Stimulated activated naive CD4-positive, alpha-beta T cell treated with Interleukin-2 at 50 U/mL for 16 hours (primary cell): ENCODE measurements around the gene CENPF.

Experiments used
- DNase-seq: peaks from one replicate; lab custom pipeline; 2025; lab: John Stamatoyannopoulos, UW

Gene CENPF

DNA sequence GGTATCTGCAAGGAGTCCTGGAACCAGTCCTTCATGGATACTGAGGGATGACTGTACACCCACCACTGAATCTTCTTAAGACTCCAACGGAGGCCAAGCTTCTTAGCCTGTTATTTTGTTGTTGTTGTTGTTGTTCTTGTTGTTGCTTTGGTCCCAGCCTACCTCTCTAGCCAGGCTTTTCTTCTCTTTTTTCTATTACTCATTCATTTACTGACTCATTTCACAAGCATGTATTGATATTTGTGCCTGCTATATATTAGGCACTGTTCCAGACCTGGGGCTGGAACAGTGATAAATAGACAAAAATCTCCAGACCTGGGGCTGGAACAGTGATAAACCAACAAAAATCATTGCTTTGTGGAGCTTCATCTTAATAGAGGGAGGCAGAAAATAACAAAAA, 20.4 kb downstream of the CENPF start:
- DNase-seq: no peak

DNA sequence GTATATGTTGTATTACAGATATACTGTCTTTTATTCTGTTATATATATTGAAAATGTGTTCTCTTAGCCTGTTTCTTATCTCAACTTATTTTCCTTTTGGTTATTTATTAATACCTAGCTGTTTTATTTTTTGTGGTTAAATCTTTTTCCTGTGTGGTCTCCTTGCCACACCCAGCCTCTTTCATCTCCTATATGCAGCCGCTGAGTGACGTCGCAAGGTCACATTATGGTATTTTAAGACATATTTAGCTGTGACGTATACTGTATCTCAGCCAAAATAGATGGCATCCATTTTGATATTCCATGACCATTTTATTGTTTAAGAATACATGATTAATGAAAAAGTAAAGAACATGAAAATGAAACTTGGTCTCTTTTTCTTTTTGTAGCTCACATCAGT, 29.1 kb downstream of the CENPF start:
- DNase-seq: no peak

DNA sequence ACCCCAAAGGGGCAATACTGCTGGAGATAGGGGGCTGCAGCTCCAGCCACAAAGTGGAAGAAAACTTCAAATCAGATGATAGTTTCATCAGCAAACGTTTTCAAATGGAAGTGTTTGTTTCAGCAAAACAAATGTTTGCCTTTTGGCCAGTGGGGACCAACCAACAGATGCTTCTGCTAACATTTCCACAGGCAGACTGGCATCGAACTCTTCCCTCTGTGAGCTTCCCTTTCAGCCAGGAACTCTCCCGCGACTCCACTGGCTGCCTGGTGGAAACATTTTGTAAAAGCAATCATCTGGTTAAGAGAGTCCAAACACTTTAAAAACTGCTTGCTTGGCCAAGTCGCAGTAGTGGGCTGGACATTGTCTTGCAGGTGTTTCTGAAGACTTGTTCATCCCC, 30.7 kb downstream of the CENPF start:
- DNase-seq: no peak

DNA sequence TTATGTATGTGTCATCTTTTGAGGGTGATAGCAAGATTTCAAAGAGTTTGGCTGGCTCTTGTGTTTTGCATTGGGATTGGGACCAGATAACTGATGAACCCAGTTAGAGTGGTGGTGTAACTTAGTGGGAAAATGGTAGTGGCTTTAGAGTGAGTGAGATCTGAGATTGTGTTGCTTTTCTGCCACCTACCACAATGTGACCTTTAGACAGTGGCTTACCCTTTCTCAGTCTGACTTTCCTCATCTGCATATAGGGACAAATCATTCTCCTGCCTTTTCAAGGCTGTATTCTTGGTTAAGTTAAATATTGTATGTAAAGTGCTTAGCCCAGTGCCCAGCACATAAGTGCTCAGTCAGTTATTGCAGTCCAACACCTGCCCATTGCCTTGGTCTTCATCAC, 31.3 kb downstream of the CENPF start:
- DNase-seq: no peak

DNA sequence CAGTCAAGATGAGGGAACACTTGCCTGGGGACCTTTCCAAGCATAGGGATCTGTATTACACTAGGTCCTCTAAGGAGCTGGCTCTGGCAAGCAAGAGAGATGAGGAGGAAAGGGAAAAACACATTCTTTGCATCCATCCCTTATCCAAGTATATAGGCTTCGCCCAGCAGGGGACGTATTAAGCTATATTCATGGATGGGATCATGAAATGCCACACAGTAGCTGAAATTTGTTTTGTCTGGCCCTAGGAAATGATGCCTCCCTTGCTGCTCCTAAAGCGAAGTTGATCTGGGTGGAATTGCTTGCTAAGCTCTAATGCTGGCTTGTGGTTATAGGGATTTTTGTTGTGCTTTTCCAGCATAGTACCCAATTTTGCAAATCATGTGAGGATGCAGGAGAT, 32.1 kb downstream of the CENPF start:
- no peak for DNase-seq

DNA sequence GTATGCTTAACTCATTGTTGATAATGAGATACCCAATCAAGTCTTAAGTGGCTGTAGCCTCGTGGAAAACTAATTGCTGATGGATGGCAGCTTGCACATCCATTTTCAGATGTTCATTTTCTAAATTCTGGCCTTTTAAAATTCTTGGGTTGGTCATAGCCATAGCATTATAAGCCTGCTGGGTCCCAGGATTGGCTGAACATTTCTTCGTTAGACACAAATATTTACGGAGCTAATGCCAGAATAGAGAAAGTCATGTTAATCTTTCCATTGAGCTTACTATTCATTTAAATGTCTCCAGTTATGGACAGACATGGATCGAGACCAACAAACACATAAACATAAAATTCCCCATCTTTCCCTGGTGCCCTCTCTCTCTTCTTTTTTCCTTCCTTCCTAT, 32.5 kb downstream of the CENPF start:
- DNase-seq: no peak

DNA sequence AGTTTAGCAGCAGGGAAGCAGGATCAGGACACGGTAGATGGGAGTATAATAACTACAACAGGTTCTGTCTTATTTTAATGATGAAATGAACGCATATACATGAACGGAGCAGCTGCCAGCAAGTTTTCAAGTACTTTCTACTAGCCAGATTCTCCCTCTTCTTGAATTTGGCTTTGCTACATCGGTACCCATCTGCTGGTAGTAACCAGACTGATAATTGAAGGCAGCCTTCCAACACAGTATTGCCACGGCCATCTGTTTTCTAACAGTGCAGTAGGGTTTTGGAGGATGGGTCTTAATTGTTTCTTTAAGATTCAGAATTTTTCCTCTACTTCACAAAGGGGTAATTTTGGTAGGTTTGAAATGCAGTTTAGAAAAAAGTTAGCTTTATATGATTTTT, 33.4 kb downstream of the CENPF start:
- no peak for DNase-seq

DNA sequence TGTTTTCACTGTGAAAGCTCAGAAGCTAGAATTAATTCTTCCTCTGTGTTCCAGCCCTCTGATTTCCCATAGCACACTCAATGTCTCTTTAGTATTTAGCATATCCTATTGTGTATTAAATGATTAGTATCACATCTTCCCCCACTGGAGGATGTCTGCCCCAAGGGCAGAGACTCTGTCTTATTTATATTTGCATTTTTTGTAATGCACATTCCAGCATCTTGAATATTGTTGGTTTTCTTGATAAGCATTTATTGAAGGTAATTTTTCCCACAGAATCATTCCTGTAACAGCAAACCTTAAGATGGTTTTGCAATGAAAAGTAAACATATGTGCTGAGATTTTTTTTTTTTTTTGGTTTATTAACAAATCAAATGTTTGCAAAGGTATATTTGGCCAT, 34.1 kb downstream of the CENPF start:
- no peak for DNase-seq

DNA sequence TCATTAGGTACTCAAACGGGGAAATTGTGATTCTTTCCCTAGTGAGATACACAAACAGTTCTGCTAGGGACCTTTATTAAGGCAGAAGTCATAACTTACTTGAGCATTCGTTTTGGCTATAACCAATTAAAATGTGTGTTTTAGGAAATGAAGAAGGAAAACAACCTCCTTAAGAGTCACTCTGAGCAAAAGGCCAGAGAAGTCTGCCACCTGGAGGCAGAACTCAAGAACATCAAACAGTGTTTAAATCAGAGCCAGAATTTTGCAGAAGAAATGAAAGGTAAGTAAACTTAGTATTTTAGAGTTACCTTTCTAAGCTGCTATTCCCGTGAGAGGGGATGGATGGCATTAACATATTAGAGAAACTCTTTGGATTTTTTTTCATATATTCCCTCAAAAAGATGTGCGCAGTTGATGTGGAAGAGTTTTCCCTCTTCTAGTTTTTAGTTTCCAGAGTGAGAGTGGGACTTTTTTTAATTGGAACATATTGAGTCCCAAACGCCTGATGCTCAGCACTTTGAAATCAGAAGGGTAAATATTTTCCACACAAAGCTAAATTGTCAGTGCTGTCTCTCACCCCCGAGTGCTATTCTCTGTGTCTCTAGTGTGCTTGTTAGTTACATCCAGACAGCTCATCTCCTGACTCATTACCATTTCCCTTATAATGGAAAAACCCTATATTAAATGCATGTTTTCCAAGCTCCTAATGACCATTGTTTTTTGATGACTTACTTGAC, 34.9 kb downstream of the CENPF start:
- DNase-seq: no peak

DNA sequence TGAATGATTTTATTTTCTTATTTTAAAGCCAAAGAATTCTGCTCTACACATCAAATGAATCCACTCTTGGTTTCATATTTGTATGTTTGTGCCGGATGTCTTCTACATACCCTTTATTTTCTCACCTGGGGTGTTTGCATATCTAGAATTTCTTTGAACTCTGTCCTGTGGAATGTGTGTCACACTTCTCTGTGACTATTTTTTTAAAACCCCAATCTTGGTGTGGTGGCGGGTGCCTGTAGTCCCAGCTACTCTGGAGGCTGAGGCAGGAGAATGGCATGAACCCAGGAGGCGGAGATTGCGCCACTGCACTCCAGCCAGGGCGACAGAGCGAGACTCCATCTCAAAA, 35.4 kb downstream of the CENPF start:
- DNase-seq: no peak

DNA sequence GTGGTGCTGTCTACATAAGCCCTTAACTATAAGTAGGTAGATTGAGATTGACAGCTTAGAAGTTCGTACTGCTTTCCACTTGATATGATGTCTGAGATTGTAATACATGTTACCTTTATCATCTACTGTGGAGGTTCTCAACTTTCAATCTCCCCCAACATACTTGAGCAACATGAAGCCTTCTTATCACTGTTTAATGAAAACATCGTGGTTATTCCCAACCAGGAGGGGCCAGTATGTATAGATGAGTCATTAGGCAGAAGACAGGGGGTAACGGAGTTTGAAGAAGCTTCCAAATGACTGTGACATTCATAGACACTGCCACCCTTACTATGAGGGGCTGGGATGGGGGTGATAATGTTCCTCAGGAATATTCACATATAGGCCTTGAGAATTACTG, 36.0 kb downstream of the CENPF start:
- DNase-seq: no peak

DNA sequence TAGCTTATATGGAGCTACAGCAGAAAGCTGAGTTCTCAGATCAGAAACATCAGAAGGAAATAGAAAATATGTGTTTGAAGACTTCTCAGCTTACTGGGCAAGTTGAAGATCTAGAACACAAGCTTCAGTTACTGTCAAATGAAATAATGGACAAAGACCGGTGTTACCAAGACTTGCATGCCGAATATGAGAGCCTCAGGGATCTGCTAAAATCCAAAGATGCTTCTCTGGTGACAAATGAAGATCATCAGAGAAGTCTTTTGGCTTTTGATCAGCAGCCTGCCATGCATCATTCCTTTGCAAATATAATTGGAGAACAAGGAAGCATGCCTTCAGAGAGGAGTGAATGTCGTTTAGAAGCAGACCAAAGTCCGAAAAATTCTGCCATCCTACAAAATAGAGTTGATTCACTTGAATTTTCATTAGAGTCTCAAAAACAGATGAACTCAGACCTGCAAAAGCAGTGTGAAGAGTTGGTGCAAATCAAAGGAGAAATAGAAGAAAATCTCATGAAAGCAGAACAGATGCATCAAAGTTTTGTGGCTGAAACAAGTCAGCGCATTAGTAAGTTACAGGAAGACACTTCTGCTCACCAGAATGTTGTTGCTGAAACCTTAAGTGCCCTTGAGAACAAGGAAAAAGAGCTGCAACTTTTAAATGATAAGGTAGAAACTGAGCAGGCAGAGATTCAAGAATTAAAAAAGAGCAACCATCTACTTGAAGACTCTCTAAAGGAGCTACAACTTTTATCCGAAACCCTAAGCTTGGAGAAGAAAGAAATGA, 37.6 kb downstream of the CENPF start:
- no peak for DNase-seq

DNA sequence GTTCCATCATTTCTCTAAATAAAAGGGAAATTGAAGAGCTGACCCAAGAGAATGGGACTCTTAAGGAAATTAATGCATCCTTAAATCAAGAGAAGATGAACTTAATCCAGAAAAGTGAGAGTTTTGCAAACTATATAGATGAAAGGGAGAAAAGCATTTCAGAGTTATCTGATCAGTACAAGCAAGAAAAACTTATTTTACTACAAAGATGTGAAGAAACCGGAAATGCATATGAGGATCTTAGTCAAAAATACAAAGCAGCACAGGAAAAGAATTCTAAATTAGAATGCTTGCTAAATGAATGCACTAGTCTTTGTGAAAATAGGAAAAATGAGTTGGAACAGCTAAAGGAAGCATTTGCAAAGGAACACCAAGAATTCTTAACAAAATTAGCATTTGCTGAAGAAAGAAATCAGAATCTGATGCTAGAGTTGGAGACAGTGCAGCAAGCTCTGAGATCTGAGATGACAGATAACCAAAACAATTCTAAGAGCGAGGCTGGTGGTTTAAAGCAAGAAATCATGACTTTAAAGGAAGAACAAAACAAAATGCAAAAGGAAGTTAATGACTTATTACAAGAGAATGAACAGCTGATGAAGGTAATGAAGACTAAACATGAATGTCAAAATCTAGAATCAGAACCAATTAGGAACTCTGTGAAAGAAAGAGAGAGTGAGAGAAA, 38.4 kb downstream of the CENPF start:
- no peak for DNase-seq

DNA sequence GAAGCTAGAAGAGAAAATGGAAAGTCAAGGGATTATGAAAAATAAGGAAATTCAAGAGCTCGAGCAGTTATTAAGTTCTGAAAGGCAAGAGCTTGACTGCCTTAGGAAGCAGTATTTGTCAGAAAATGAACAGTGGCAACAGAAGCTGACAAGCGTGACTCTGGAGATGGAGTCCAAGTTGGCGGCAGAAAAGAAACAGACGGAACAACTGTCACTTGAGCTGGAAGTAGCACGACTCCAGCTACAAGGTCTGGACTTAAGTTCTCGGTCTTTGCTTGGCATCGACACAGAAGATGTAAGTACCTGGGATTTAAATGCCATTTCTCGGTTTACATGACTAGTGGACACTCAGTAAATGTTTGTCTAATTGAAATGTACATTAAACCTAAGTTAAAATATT, 40.0 kb downstream of the CENPF start:
- DNase-seq: no peak

DNA sequence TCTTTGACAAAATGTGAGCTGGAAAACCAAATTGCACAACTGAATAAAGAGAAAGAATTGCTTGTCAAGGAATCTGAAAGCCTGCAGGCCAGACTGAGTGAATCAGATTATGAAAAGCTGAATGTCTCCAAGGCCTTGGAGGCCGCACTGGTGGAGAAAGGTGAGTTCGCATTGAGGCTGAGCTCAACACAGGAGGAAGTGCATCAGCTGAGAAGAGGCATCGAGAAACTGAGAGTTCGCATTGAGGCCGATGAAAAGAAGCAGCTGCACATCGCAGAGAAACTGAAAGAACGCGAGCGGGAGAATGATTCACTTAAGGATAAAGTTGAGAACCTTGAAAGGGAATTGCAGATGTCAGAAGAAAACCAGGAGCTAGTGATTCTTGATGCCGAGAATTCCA, 42.7 kb downstream of the CENPF start:
- DNase-seq: no peak

DNA sequence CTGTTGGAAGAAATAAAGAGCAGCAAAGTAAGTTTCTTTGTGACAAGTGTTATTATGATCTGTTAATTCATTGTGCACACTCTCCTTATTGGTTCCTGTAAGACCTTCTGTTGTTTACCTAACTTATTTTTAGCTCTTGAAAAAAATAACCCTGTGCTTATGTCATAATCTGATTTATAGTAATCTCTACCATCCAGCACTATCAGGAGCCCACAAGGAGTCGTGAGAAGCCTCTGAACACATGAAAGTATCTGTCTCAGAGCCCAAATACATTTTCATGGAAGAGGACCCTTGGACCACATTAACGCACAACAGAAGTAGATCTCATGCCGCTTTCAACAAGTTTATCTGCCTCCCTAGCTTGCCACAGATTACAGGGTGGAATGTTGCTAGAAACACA, 45.8 kb downstream of the CENPF start:
- no peak for DNase-seq

DNA sequence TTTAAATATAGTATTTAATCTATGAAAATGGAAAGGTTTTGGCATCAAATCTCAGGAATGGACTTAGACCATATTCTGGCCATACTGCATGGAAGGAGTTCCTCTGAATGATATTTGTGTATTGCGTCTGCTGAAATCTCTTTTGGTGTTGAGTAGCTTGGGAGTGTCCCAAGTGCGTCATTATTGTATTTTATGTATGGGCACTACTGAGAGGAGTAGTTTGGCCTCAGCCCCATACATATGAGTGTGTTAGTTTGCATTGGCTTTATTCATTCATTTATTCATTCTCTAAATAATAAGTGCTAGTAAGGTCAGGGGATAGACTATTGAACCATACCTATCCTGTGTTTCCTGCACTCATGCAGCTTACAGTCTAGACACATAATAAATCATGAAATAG, 46.6 kb downstream of the CENPF start:
- DNase-seq: no peak

DNA sequence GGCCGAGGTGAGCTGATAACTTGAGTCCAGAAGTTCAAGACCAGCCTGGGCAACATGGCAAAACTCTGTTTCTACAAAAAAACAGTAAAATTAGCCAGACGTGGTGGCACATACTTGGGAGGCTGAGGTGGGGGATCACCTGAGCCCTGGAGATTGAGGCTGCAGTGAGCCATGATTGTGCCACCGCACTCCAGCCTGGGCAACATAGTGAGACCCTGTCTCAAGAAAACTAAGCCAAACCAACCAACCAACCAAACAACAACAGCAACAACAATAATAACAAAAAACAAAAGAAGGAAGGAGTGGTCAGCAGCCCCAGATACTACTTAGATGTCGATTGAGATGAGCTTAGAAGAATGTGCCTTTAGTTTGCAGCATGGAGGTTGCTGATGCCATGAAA, 47.7 kb downstream of the CENPF start:
- no peak for DNase-seq

DNA sequence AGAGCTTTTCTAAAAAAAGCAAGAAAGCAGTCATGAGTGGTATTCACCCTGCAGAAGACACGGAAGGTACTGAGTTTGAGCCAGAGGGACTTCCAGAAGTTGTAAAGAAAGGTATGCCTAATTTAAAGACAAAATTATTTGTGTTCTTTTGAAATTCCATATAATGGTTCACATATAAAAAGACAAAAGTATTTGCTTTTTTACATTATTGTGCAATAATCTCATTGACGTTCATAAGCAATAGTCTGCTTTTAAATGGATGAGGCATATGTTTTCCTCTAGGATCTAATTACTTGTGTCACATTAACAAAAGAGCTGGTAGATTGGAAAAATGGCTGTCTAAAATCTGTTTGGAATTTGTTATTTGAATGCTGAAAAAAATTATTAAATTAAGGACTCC, 54.3 kb downstream of the CENPF start:
- DNase-seq: no peak

DNA sequence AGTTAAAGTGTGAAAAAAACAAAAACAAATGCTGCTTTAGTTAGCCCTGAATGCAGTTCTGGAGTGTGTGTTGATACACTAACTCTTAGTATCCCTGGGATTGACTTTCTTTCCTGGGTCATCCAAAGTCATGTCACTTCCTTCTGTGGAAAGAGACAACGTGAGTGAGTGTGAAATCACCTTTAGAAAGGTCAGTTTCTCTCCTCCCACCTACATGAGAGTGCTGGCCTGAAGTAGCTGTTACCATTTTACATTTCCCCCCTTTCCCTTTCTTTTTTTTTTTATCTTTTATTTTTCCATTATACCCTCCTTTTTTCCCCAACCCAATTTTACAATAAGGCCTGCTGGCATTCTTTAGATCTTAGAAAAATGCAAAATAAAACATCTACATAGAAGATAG, 55.2 kb downstream of the CENPF start:
- no peak for DNase-seq

DNA sequence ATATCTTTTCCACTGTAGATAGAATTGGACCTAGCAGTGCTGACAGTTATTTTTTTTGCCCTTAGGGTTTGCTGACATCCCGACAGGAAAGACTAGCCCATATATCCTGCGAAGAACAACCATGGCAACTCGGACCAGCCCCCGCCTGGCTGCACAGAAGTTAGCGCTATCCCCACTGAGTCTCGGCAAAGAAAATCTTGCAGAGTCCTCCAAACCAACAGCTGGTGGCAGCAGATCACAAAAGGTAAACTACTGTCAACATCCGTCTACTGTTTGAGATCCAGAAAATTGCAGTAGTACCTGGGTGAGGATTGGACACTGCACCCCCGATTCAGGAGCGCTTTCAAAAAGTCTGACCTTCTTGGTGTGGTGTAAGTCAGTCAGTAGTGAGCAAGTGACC, 55.8 kb downstream of the CENPF start:
- no peak for DNase-seq

DNA sequence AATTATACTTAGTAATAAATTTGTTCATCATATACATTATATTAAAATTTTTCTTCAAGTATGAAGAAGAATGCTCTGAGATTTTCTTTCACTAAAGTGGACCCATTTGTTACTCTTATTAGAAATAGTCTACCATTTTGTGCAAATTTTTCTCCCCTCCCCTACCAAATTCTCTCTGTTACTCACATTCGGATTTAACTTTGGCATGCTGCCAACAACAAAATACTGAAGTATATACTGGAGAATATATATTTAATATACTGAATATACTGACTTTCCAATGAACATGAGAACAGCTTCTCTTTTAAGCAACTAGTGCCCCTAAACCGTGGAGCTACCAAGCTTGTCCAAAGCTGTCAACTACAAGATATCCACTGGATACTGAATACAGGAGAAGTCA, 57.2 kb downstream of the CENPF start:
- DNase-seq: no peak

DNA sequence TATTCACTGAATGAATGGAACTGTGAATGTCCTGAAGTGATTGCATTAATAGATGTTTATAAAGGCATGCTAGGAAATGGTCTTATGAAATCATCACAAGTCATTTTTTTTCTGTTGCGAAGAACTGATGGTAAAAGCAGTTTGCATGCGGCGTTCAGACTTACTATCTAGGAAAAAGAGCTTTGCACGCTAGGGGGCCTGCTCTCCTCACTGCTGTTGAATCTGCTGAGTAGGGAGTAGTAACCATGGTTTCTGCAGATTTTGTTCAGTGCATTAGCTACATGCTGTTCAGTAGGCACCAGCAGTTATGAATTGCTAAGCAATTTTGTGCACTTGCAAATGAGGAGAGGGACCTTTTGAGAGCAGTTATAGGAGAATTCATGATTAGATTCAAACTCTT, 57.9 kb downstream of the CENPF start:
- no peak for DNase-seq
